Transverse colon (tissue), 4 donors: ENCODE data around the gene DDHD1. TPM values are rescaled to one million over a fixed set of nuclear protein-coding genes. Genes with fewer than 3 reads are reported as not detected.

Experiments used
- DNase-seq: peaks from one replicate; pipeline ENCODE4 v3.0.0-alpha.2; 2019
- H3K27ac ChIP-seq, 4 donors: fragments of 200-600 bp; sonication (generic); 2 replicates each; pipeline ENCODE4 v1.5.1; 2016 to 2018; ENCODE audit warnings: inconsistent platforms in 4 of 4
- H3K27me3 ChIP-seq: fragments of 200-600 bp; sonication (generic); 2 replicates; pipeline ENCODE4 v1.5.1; 2017; ENCODE audit warnings: inconsistent platforms
- H3K36me3 ChIP-seq, 4 donors: fragments of 200-600 bp; sonication (generic); 2 replicates each; pipeline ENCODE4 v1.5.1; 2017 to 2019; ENCODE audit warnings: inconsistent platforms in 4 of 4
- H3K4me1 ChIP-seq, 4 donors: fragments of 200-600 bp; sonication (generic); 2 replicates each; pipeline ENCODE4 v1.5.1; 2017 to 2020; ENCODE audit warnings: inconsistent platforms in 4 of 4
- H3K4me3 ChIP-seq, 4 donors: fragments of 200-600 bp; sonication (generic); 1 replicate in 1 of 4; 2 replicates in 3 of 4; pipeline versions ENCODE4 v1.5.1 to v1.6.1; 2017 to 2019; ENCODE audit warnings: inconsistent platforms in 4 of 4
- H3K9me3 ChIP-seq, 2 donors: fragments of 200-600 bp; sonication (generic); 2 replicates each; pipeline ENCODE4 v1.5.1; 2017 to 2019; ENCODE audit warnings: inconsistent platforms in 2 of 2
- CTCF ChIP-seq, 5 experiments: fragments of 200-600 bp in 3 of 5; fragments of 450-650 bp in 2 of 5; sonication (generic) in 3 of 5; IDR thresholded peaks; 1 replicate in 2 of 5; 2 replicates in 3 of 5; pipeline ENCODE4 v1.5.1; 2016 to 2017; ENCODE audit warnings: antibody characterized with exemption in 5 of 5, inconsistent platforms in 3 of 5, mild to moderate bottlenecking in 2 of 5, moderate library complexity in 1 of 5
- EP300 ChIP-seq: sonication (generic); formaldehyde crosslinking; IDR thresholded peaks from one replicate; pipeline ENCODE4 v1.6.1; 2017; ENCODE audit warnings: antibody characterized with exemption, low read depth
- POLR2A ChIP-seq: fragments of 450-650 bp; IDR thresholded peaks from one replicate; pipeline ENCODE4 v1.6.1; 2016; ENCODE audit warnings: antibody characterized with exemption, mild to moderate bottlenecking, moderate library complexity
- POLR2AphosphoS5 ChIP-seq, 3 donors: sonication (generic); formaldehyde crosslinking; IDR thresholded peaks; one replicate each; pipeline ENCODE4 v1.6.1; 2016; ENCODE audit warnings: antibody characterized with exemption in 3 of 3
- WGBS, 2 donors: methylation state at CpG; one replicate each; pipeline ENCODE4 v1.1.5; 2018; ENCODE audit warnings: low coverage in 1 of 2; 5-methylcytosine and 5-hydroxymethylcytosine counted together
- in situ Hi-C, 4 donors: fragments of 200-750 bp; cut with MboI; loops; one replicate each; pipeline versions ENCODE4 v1.15.0 to v1.15.1; 2017; ENCODE audit warnings: low sequenced_read_pairs in 3 of 4, low pct_ligation_motif_present in 1 of 4, low pct_unique_long_range_greater_than_20kb in 1 of 4
- intact Hi-C: fragments of 100-400 bp; cut with DNase I; formaldehyde crosslinking; loops from one replicate; pipeline ENCODE4 v1.15.1; 2023; ENCODE audit warnings: low total_unique reads
- total RNA-seq, 4 donors: library from RNA; depleted of rRNA; stranded (reverse); fragments of >200 nt; gene quantifications; one replicate each; pipeline ENCODE4 v1.1.0, GENCODE V29; 2016

DDHD1 gene
- total RNA-seq, 4 donors from 2014 or later: 6.4 to 20.5 (median 13.7) TPM

- Histone ChIP-seq H3K9me3 (no peaks in the 10 kb centered on the region), H3K4me1 (no peaks in the 10 kb centered on the region), H3K27me3 (no peaks in the 10 kb centered on the region), H3K27ac (no peak overlapping the region), H3K4me3 (no peak overlapping the region), H3K36me3 (no peaks in the 10 kb centered on the region)
- no peak for DNase-seq
- in situ Hi-C loops: no loop called here
- 71 to 75% methylated on average over 1 to 2 of the region's 2 CpGs for WGBS, 2 donors
- no peak for TF ChIP-seq POLR2AphosphoS5 (IDR thresholded peaks at IDR 0.05)
- TF ChIP-seq EP300: no peak
- no peak for TF ChIP-seq CTCF (IDR thresholded peaks at IDR 0.05)
- no peak for TF ChIP-seq POLR2A
- intact Hi-C loops: no loop called here
Observed at GRCh38 chr14:53016491-53016890, 136.6 kb downstream of the DDHD1 start.

- Histone ChIP-seq H3K4me1 (peaks cover 0 to 11% (median 3%) of the 10 kb centered on the region in 4 donors), H3K9me3 (no peaks in the 10 kb centered on the region), H3K27ac (peak overlapping the region; percentile 53 to 72 (median 60)), H3K36me3 (no peaks in the 10 kb centered on the region), H3K4me3 (no peak overlapping the region), H3K27me3 (no peaks in the 10 kb centered on the region)
- 54 to 63% methylated on average over 3 to 7 of the region's 7 CpGs for WGBS, 2 donors
- intact Hi-C loops: no loop called here
- TF ChIP-seq POLR2AphosphoS5 (IDR thresholded peaks at IDR 0.05): peak; percentile 66 to 76 (median 71)
- TF ChIP-seq EP300: no peak
- DNase-seq: peak; percentile 46
- in situ Hi-C loops: no loop called here
Observed at GRCh38 chr14:53011053-53011462, 142.1 kb downstream of the DDHD1 start.

GRCh38 chr14:53010193-53011040 lies 142.7 kb downstream of the DDHD1 start:
- TF ChIP-seq EP300 (no peak), POLR2AphosphoS5 (IDR thresholded peaks at IDR 0.05) (no peak), CTCF (IDR thresholded peaks at IDR 0.05) (no peak), POLR2A (no peak)
- Histone ChIP-seq H3K27me3 (no peaks in the 10 kb centered on the region), H3K4me3 (no peak overlapping the region), H3K27ac (peak overlapping the region; percentile 53 to 72 (median 60)), H3K9me3 (no peaks in the 10 kb centered on the region), H3K4me1 (peaks cover 0 to 11% (median 3%) of the 10 kb centered on the region in 4 donors), H3K36me3 (no peaks in the 10 kb centered on the region)
- intact Hi-C loops (no loop called here), in situ Hi-C loops (no loop called here)
- no peak for DNase-seq
- 31 to 58% methylated on average over 1 to 3 of the region's 3 CpGs for WGBS, 2 donors

- H3K4me1 ChIP-seq: peaks cover 0 to 11% (median 3%) of the 10 kb centered on the region in 4 donors
- 25 to 68% methylated on average over 1 to 4 of the region's 4 CpGs for WGBS, 2 donors
- H3K36me3 ChIP-seq: no peaks in the 10 kb centered on the region
- intact Hi-C loops: no loop called here
- no peak overlapping the region for H3K4me3 ChIP-seq
- DNase-seq: no peak
- in situ Hi-C loops: no loop called here
- no peak for TF ChIP-seq POLR2AphosphoS5 (IDR thresholded peaks at IDR 0.05)
- TF ChIP-seq EP300: no peak
- no peak for TF ChIP-seq POLR2A
- no peak for TF ChIP-seq CTCF (IDR thresholded peaks at IDR 0.05)
- no peaks in the 10 kb centered on the region for H3K27me3 ChIP-seq
- no peaks in the 10 kb centered on the region for H3K9me3 ChIP-seq
- H3K27ac ChIP-seq: no peak overlapping the region
Observed at GRCh38 chr14:53006931-53007562, 146.1 kb downstream of the DDHD1 start.
